ENCODE results near the gene NPM1. TPM values are rescaled to one million over a fixed set of nuclear protein-coding genes. Genes with fewer than 3 reads are reported as not detected.
"Not testable (repeated sequence)": the region's sequence is repeated elsewhere in the genome, so short reads cannot be mapped to it uniquely, and the experiment has no call there.

The NPM1 gene
- polyA plus RNA-seq, 4 donors: 1,575 to 2,181 (median 1,824) TPM

GRCh38 chr5:171409164-171410136 lies 21.8 kb downstream of the NPM1 start:
- no peak for DNase-seq (ENCODE audit: low read depth in 4 of 4, low spot score in 3 of 4)

GRCh38 chr5:171410181-171410580 lies 22.5 kb downstream of the NPM1 start:
- no peak for DNase-seq (ENCODE audit: low read depth in 4 of 4, low spot score in 3 of 4)

- DNase-seq (ENCODE audit: low read depth in 4 of 4, low spot score in 3 of 4): no peak
Observed at GRCh38 chr5:171412186-171412585, 24.5 kb downstream of the NPM1 start.

GRCh38 chr5:171413153-171413910 lies 25.7 kb downstream of the NPM1 start:
- DNase-seq (ENCODE audit: low read depth in 4 of 4, low spot score in 3 of 4): no peak

- not testable (repeated sequence) for DNase-seq (ENCODE audit: low read depth in 4 of 4, low spot score in 3 of 4)
Observed at GRCh38 chr5:171413993-171414392, 26.3 kb downstream of the NPM1 start.

- no peak for DNase-seq (ENCODE audit: low read depth in 4 of 4, low spot score in 3 of 4)
Observed at GRCh38 chr5:171415115-171415730, 27.6 kb downstream of the NPM1 start.

- no peak for DNase-seq (ENCODE audit: low read depth in 4 of 4, low spot score in 3 of 4)
Observed at GRCh38 chr5:171416160-171417049, 28.8 kb downstream of the NPM1 start.

- DNase-seq (ENCODE audit: low read depth in 4 of 4, low spot score in 3 of 4): peak in 3 of 4 donors; percentile 63 to 69 (median 67)
Observed at GRCh38 chr5:171418316-171418981, 30.8 kb downstream of the NPM1 start.

- peak in 1 of 4 donors; percentile 46 for DNase-seq (ENCODE audit: low read depth in 4 of 4, low spot score in 3 of 4)
Observed at GRCh38 chr5:171418982-171419687, 31.5 kb downstream of the NPM1 start, which contains the start of gene FGF18. Gene FGF18, plus strand, starts transcription at chr5:171419647. Its CDS starts 553 bp downstream, at chr5:171420200.

- no peak for DNase-seq (ENCODE audit: low read depth in 4 of 4, low spot score in 3 of 4)
Observed at GRCh38 chr5:171419688-171420430, 32.2 kb downstream of the NPM1 start.

- DNase-seq (ENCODE audit: low read depth in 4 of 4, low spot score in 3 of 4): peak in 1 of 4 donors; percentile 30
Observed at GRCh38 chr5:171420431-171421241, 33.0 kb downstream of the NPM1 start.

GRCh38 chr5:171421331-171422262 lies 33.9 kb downstream of the NPM1 start:
- DNase-seq (ENCODE audit: low read depth in 4 of 4, low spot score in 3 of 4): no peak

GRCh38 chr5:171422495-171422894 lies 34.8 kb downstream of the NPM1 start:
- DNase-seq (ENCODE audit: low read depth in 4 of 4, low spot score in 3 of 4): no peak

- DNase-seq (ENCODE audit: low read depth in 4 of 4, low spot score in 3 of 4): peak in 1 of 4 donors; percentile 29
Observed at GRCh38 chr5:171422902-171423663, 35.4 kb downstream of the NPM1 start.

- no peak for DNase-seq (ENCODE audit: low read depth in 4 of 4, low spot score in 3 of 4)
Observed at GRCh38 chr5:171424726-171425125, 37.1 kb downstream of the NPM1 start.

All from left renal pelvis (tissue), 4 donors.